H1 (cell line): ENCODE data around the gene ANKS1B. TPM values are rescaled to one million over a fixed set of nuclear protein-coding genes. Genes with fewer than 3 reads are reported as not detected.

Source experiments
- CTCF ChIA-PET: fragments of 300-600 bp; sonication (Branson Sonifier 250); formaldehyde crosslinking; loops from one replicate; lab custom pipeline; 2021; ENCODE audit not compliant: partially characterized antibody; lab: Charles Lee
- POLR2A ChIA-PET: fragments of 300-600 bp; sonication (Branson Sonifier 250); formaldehyde crosslinking; loops from one replicate; lab custom pipeline; 2021; ENCODE audit warnings: inconsistent platforms; ENCODE audit not compliant: partially characterized antibody; lab: Charles Lee
- DNase-seq, 2 experiments: peaks; one replicate each; pipeline versions ENCODE4 v3.0.0 to v3.0.0-alpha.2; 2010 to 2022; ENCODE audit warnings: low spot score in 2 of 2, low read depth in 1 of 2, mixed read lengths in 1 of 2
- FAIRE-seq: peaks from 2 replicates; lab custom pipeline; 2011; peaks lifted over from hg19 to GRCh38; lab: Jason Lieb, UNC
- H2AFZ ChIP-seq: 2 replicates; pipeline ENCODE4 v1.8.1; 2012; ENCODE audit warnings: low read length, inconsistent platforms
- H2AK5ac ChIP-seq: 2 replicates; pipeline ENCODE4 v1.6.1; 2013; ENCODE audit warnings: low read depth, low read length
- H2BK120ac ChIP-seq: replicated peaks from 2 replicates; pipeline ENCODE3; 2013; ENCODE audit warnings: low read depth, low read length, inconsistent platforms
- H2BK12ac ChIP-seq: 2 replicates; pipeline ENCODE4 v1.6.1; 2013; ENCODE audit warnings: low read depth, low read length
- H2BK15ac ChIP-seq: 2 replicates; pipeline ENCODE4 v1.6.1; 2013; ENCODE audit warnings: low read length
- H2BK20ac ChIP-seq: 2 replicates; pipeline ENCODE4 v1.6.1; 2013; ENCODE audit warnings: low read length
- H2BK5ac ChIP-seq: 2 replicates; pipeline ENCODE4 v1.6.1; 2013; ENCODE audit warnings: low read depth, low read length
- H3K14ac ChIP-seq: 2 replicates; pipeline ENCODE4 v1.6.1; 2013; ENCODE audit warnings: inconsistent platforms; ENCODE audit not compliant: insufficient read length
- H3K18ac ChIP-seq: 2 replicates; pipeline ENCODE4 v1.6.1; 2013; ENCODE audit warnings: low read length; ENCODE audit errors: extremely low read depth
- H3K23ac ChIP-seq: 2 replicates; pipeline ENCODE4 v1.6.1; 2013; ENCODE audit warnings: inconsistent platforms; ENCODE audit not compliant: insufficient read length
- H3K23me2 ChIP-seq: 2 replicates; pipeline ENCODE4 v1.6.1; 2013; ENCODE audit warnings: low read depth, low read length
- H3K27ac ChIP-seq: 2 replicates; pipeline ENCODE4 v1.6.1; 2011; ENCODE audit warnings: low read depth, low read length, inconsistent platforms
- H3K27me3 ChIP-seq, 4 experiments: replicated peaks in 1 of 4; 1 replicate in 1 of 4; 2 replicates in 3 of 4; pipeline versions ENCODE4 v1.6.1 to v1.8.1; 2011 to 2013; ENCODE audit warnings: low read length in 3 of 4, mild to moderate bottlenecking in 3 of 4, inconsistent platforms in 2 of 4, mixed read lengths in 2 of 4, moderate library complexity in 1 of 4; ENCODE audit not compliant: control insufficient read depth in 3 of 4, insufficient read depth in 3 of 4; ENCODE audit errors: extremely low read depth in 1 of 4
- H3K36me3 ChIP-seq, 4 experiments: 2 replicates each; pipeline versions ENCODE4 v1.6.1 to v1.8.1; 2011 to 2013; ENCODE audit warnings: mild to moderate bottlenecking in 4 of 4, low read length in 3 of 4, moderate library complexity in 2 of 4, control low read depth in 1 of 4, inconsistent platforms in 1 of 4; ENCODE audit not compliant: insufficient read depth in 4 of 4, control insufficient read depth in 2 of 4
- H3K4ac ChIP-seq: replicated peaks from 2 replicates; pipeline ENCODE3; 2013; ENCODE audit warnings: low read length, low read depth, mixed read lengths, inconsistent platforms; ENCODE audit not compliant: insufficient read length
- H3K4me1 ChIP-seq, 4 experiments: replicated peaks in 1 of 4; 1 replicate in 1 of 4; 2 replicates in 3 of 4; pipeline versions ENCODE4 v1.6.1 to v1.8.1; 2011 to 2013; ENCODE audit warnings: low read length in 3 of 4, inconsistent platforms in 2 of 4, mixed read lengths in 1 of 4; ENCODE audit not compliant: insufficient read depth in 4 of 4, control insufficient read depth in 3 of 4
- H3K4me2 ChIP-seq, 2 experiments: 2 replicates each; pipeline versions ENCODE4 v1.6.1 to v1.8.1; 2011 to 2013; ENCODE audit warnings: low read depth in 2 of 2, low read length in 2 of 2, control low read depth in 1 of 2, inconsistent platforms in 1 of 2, mild to moderate bottlenecking in 1 of 2; ENCODE audit not compliant: insufficient read depth in 1 of 2
- H3K4me3 ChIP-seq, 4 experiments: fragments of 200-600, 300-600 bp in 1 of 4; sonication (generic), shearing (Covaris generic), sonication (Bioruptor Twin) in 1 of 4; 2 replicates each; pipeline versions ENCODE4 v1.5.1 to v1.8.1; 2011 to 2016; ENCODE audit warnings: low read length in 4 of 4, low read depth in 3 of 4, control low read depth in 2 of 4, inconsistent platforms in 2 of 4, mild to moderate bottlenecking in 2 of 4, mixed read lengths in 1 of 4, moderate library complexity in 1 of 4; ENCODE audit not compliant: insufficient read depth in 2 of 4; ENCODE audit errors: extremely low read depth in 1 of 4
- H3K56ac ChIP-seq: replicated peaks from 2 replicates; pipeline ENCODE3; 2013; ENCODE audit warnings: low read depth, mild to moderate bottlenecking, mixed read lengths, low read length, inconsistent platforms; ENCODE audit not compliant: insufficient read length
- H3K79me1 ChIP-seq: 2 replicates; pipeline ENCODE4 v1.6.1; 2013; ENCODE audit warnings: low read depth, low read length, control low read depth
- H3K79me2 ChIP-seq, 2 experiments: 2 replicates each; pipeline versions ENCODE4 v1.6.1 to v1.8.1; 2012 to 2013; ENCODE audit warnings: low read length in 2 of 2, mild to moderate bottlenecking in 2 of 2, inconsistent platforms in 1 of 2; ENCODE audit not compliant: insufficient read depth in 2 of 2, control insufficient read depth in 1 of 2
- H3K9ac ChIP-seq, 4 experiments: replicated peaks in 1 of 4; 1 replicate in 1 of 4; 2 replicates in 3 of 4; pipeline versions ENCODE4 v1.6.1 to v1.8.1; 2011 to 2013; ENCODE audit warnings: low read depth in 3 of 4, low read length in 3 of 4, control low read depth in 2 of 4, mild to moderate bottlenecking in 2 of 4, moderate library complexity in 2 of 4, inconsistent platforms in 1 of 4; ENCODE audit errors: extremely low read depth in 1 of 4
- H3K9me3 ChIP-seq, 2 experiments: 2 replicates each; pipeline versions ENCODE4 v1.6.1 to v1.8.1; 2012 to 2013; ENCODE audit warnings: mild to moderate bottlenecking in 2 of 2, moderate library complexity in 2 of 2, control low read depth in 1 of 2, inconsistent platforms in 1 of 2, low read depth in 1 of 2, low read length in 1 of 2, mixed read lengths in 1 of 2; ENCODE audit not compliant: insufficient read depth in 2 of 2
- H4K20me1 ChIP-seq, 2 experiments: replicated peaks in 1 of 2; 2 replicates each; pipeline versions ENCODE3 to v1.8.1; 2011 to 2013; ENCODE audit warnings: inconsistent platforms in 2 of 2, low read length in 2 of 2, mild to moderate bottlenecking in 1 of 2; ENCODE audit not compliant: insufficient read depth in 2 of 2, control insufficient read depth in 1 of 2
- H4K5ac ChIP-seq: 2 replicates; pipeline ENCODE4 v1.6.1; 2013; ENCODE audit warnings: low read length, low read depth, mixed read lengths, inconsistent platforms; ENCODE audit not compliant: insufficient read length
- H4K8ac ChIP-seq: 2 replicates; pipeline ENCODE4 v1.8.0; 2013; ENCODE audit warnings: mild to moderate bottlenecking, moderate library complexity, low read length, inconsistent platforms; ENCODE audit not compliant: insufficient read depth; ENCODE audit errors: extremely low read depth
- H4K91ac ChIP-seq: replicated peaks from 2 replicates; pipeline ENCODE3; 2013; ENCODE audit warnings: low read length, mixed read lengths, inconsistent platforms; ENCODE audit not compliant: insufficient read length
- ATF3 ChIP-seq: IDR thresholded peaks from 2 replicates; pipeline ENCODE4 v1.6.1; 2011; ENCODE audit warnings: low read depth, mild to moderate bottlenecking, low read length; ENCODE audit not compliant: insufficient read depth
- CTCF ChIP-seq, 3 experiments: IDR thresholded peaks; 1 replicate in 2 of 3; 2 replicates in 1 of 3; pipeline versions ENCODE4 v1.5.1 to v1.6.1; 2011; ENCODE audit warnings: low read length in 3 of 3, mild to moderate bottlenecking in 3 of 3, inconsistent platforms in 2 of 3, low read depth in 1 of 3, moderate library complexity in 1 of 3; ENCODE audit not compliant: insufficient read depth in 1 of 3; ENCODE audit errors: control extremely low read depth in 1 of 3
- GABPA ChIP-seq: IDR thresholded peaks from 2 replicates; pipeline ENCODE4 v1.6.1; 2011; ENCODE audit warnings: mild to moderate bottlenecking, low read length, moderate library complexity, borderline replicate concordance; ENCODE audit not compliant: insufficient read depth
- RAD21 ChIP-seq, 2 experiments: IDR thresholded peaks in 1 of 2; conservative IDR thresholded peaks in 1 of 2; 2 replicates each; pipeline ENCODE4 v1.6.1; 2011; ENCODE audit warnings: low read depth in 2 of 2, low read length in 2 of 2, improper control_type of control experiment in 1 of 2, inconsistent platforms in 1 of 2, mild to moderate bottlenecking in 1 of 2, moderate library complexity in 1 of 2
- RNF2 ChIP-seq: fragments of 200-900, 300-1000 bp; sonication (generic); IDR thresholded peaks from 2 replicates; pipeline ENCODE4 v1.7.1; 2016; ENCODE audit warnings: borderline replicate concordance, low read depth, mild to moderate bottlenecking, antibody characterized with exemption, low read length; ENCODE audit not compliant: poor library complexity, severe bottlenecking; ENCODE audit errors: missing control alignments
- SP2 ChIP-seq: IDR thresholded peaks from 2 replicates; pipeline ENCODE4 v1.6.1; 2012; ENCODE audit warnings: mild to moderate bottlenecking, low read length, inconsistent platforms
- TAF7 ChIP-seq: optimal IDR thresholded peaks from 2 replicates; pipeline ENCODE3; 2011; ENCODE audit warnings: low read depth, mild to moderate bottlenecking, inconsistent platforms, low read length, moderate library complexity, borderline replicate concordance
- WGBS, 2 experiments: shearing (Covaris generic) in 1 of 2; methylation state at CpG; one replicate each; pipeline versions ENCODE4 v1.1.6 to v1.1.7; 2013 to 2015; ENCODE audit warnings: low lambda C conversion rate in 2 of 2, mixed read lengths in 2 of 2, inconsistent platforms in 1 of 2, low coverage in 1 of 2, missing lambda C conversion rate in 1 of 2; ENCODE audit not compliant: insufficient replicate concordance in 2 of 2, insufficient coverage in 1 of 2, insufficient read length in 1 of 2; ENCODE audit errors: extremely low coverage in 1 of 2, missing lambda C conversion rate in 1 of 2; 5-methylcytosine and 5-hydroxymethylcytosine counted together
- polyA plus RNA-seq, 7 experiments: library from polyadenylated mRNA; depleted of rRNA in 3 of 7; stranded (reverse) in 5 of 7; unstranded in 2 of 7; fragments of >200 nt in 5 of 7; fragments of 200-250 nt in 2 of 7; gene quantifications; 1 replicate in 5 of 7; 2 replicates in 1 of 7; 4 replicates in 1 of 7; pipeline versions ENCODE4 v1.2.1 to v1.2.3, GENCODE V29; 2011 to 2013; ENCODE audit warnings: missing spikeins in 2 of 7, mixed read lengths in 2 of 7
- total RNA-seq: library from RNA; stranded (reverse); fragmentation: NEBNext Ultra II Directional; extraction: Animal tissue kit (Norgen Biotek cat#: 25700); gene quantifications from 2 replicates; pipeline ENCODE4 v1.2.1, GENCODE V29; 2021

The ANKS1B gene
- total and polyA plus RNA-seq, 2 of the 8 experiments (the other 6 are each of a cell fraction or from before 2014, with no cell fraction given) = 2.7 to 6.1 TPM

- POLR2A ChIA-PET = no interaction called here
- Histone ChIP-seq H4K5ac (no peak overlapping the region), H4K91ac (no peak overlapping the region), H2AFZ (peak overlapping the region; percentile 87; the same call in 1 of the 2 replicates), H2BK120ac (no peak overlapping the region), H3K56ac (no peak overlapping the region), H3K4me2 (peak overlapping the region; percentile 57 to 65), H4K8ac (no peak overlapping the region), H3K23me2 (no peaks in the 10 kb centered on the region), H3K4me1 (peaks cover 2 to 6% (median 5%) of the 10 kb centered on the region in 4 experiments; a peak in 3 of 7 replicates), H3K9me3 (0 out of 4 replicates have a peak, but pooled peaks cover 2 to 8% of the 10 kb centered on the region in 2 experiments), H2AK5ac (no peak overlapping the region), H2BK15ac (no peak overlapping the region), H2BK5ac (peak overlapping the region; percentile 40; the same call in 1 of the 2 replicates), H3K27me3 (no peaks in the 10 kb centered on the region), H3K4ac (no peak overlapping the region), H3K18ac (no peak overlapping the region), H3K14ac (no peak overlapping the region), H3K36me3 (no peaks in the 10 kb centered on the region), H3K79me2 (no peaks in the 10 kb centered on the region), H3K27ac (no peak overlapping the region), H2BK12ac (0 out of 2 replicates have a peak overlapping the region, but pooled peaks have one; percentile 29), H3K23ac (no peak overlapping the region), H3K9ac (no peak overlapping the region), H4K20me1 (no peaks in the 10 kb centered on the region), H3K79me1 (no peaks in the 10 kb centered on the region), H3K4me3 (peak overlapping the region in 2 of 4 experiments; percentile 16 to 36; a peak in 2 of 8 replicates), H2BK20ac (no peak overlapping the region; the same call in 1 of the 2 replicates)
- DNase-seq = no peak
- no peak for FAIRE-seq
- 21% methylated on average over 6 of the region's 6 CpGs; no CpG with 5 or more reads in 1 of the 2 experiments for WGBS, 2 experiments
- CTCF ChIA-PET = interaction anchor here (0.7 to 1.5 kb wide), 6 partner anchors 14 to 471 kb away, joined by 3 to 5 read pairs (median 4); no protein-coding TSS in a partner anchor
- TF ChIP-seq CTCF (IDR thresholded peaks at IDR 0.05; ENCODE audit: control extremely low read depth in 1 of 3, insufficient read depth in 1 of 3, low read depth in 1 of 3, low read length in 3 of 3) = no peak
- TF ChIP-seq ATF3 = no peak
- TF ChIP-seq RNF2 = no peak
- no peak for TF ChIP-seq SP2
- TF ChIP-seq RAD21 (IDR thresholded peaks at IDR 0.05 in 1 of 2, conservative IDR thresholded peaks at IDR 0.05 in 1 of 2; ENCODE audit: low read depth in 2 of 2, low read length in 2 of 2) = no peak
- no peak for TF ChIP-seq GABPA
- TF ChIP-seq TAF7 = no peak
Measured at GRCh38 chr12:99154983-99155336, 829.8 kb downstream of the ANKS1B start.
